Stimulated activated CD4-positive, alpha-beta T cell treated with anti-CD3 and anti-CD28 coated beads, Interleukin-4, amount 100 ng/mL, for 1 hour (primary cell): Measurements from ENCODE around the gene PLEKHM2.

ENCODE experiments used
- DNase-seq: peaks from one replicate; pipeline ENCODE4 v3.0.0-alpha.2; 2020

Gene PLEKHM2

GRCh38 chr1:15702722-15703550 lies 18.8 kb downstream of the PLEKHM2 start:
- no peak for DNase-seq

DNA sequence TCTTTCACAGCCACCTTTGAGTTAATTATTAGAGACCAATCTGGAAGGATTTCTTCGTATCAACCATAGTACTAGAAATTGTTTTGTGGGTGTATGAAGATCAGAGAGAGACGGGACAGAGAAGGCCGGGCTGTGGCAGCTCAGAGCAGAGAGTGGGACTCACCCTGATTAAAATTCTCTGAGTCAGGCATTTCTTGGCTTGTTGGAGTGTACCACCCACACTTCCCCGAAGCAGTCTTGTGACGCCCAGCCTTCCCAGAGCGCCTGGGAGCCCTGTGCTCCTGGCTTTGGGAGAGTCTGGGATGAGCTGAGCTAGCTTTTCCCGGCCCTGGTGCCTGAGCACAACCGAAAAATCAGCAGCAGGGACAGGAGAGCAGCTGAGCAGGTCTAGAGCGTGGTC lies 19.4 kb downstream of the PLEKHM2 start:
- DNase-seq = no peak

- DNase-seq = no peak
Observed at GRCh38 chr1:15704526-15705183, 20.5 kb downstream of the PLEKHM2 start.

DNA sequence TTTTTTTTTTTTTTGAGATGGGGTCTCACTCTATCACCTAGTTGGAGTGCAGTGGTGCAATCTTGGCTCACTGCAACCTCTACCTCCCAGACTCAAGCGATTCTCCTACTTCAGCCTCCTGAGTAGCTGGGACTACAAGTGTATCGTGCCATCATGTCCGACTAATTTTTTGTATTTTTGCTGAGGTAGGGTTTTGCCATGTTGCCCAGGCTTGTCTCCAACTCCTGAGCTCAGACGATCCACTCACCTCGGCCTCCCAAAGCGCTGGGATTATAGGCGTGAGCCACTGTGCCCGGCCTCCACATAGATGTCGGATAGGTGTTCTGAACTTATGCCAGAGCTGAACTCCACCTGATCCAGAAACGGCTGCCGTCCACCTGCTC lies 21.1 kb downstream of the PLEKHM2 start:
- no peak for DNase-seq

- no peak for DNase-seq
Observed at GRCh38 chr1:15706751-15707150, 22.6 kb downstream of the PLEKHM2 start.

GRCh38 chr1:15707239-15707925 lies 23.3 kb downstream of the PLEKHM2 start:
- DNase-seq = no peak

- no peak for DNase-seq
Observed at GRCh38 chr1:15708486-15709137, 24.5 kb downstream of the PLEKHM2 start.

GRCh38 chr1:15709226-15709625 lies 25.1 kb downstream of the PLEKHM2 start:
- DNase-seq = no peak

GRCh38 chr1:15712168-15712567 lies 28.0 kb downstream of the PLEKHM2 start:
- no peak for DNase-seq

- no peak for DNase-seq
Observed at GRCh38 chr1:15714406-15715136, 30.5 kb downstream of the PLEKHM2 start.

DNA sequence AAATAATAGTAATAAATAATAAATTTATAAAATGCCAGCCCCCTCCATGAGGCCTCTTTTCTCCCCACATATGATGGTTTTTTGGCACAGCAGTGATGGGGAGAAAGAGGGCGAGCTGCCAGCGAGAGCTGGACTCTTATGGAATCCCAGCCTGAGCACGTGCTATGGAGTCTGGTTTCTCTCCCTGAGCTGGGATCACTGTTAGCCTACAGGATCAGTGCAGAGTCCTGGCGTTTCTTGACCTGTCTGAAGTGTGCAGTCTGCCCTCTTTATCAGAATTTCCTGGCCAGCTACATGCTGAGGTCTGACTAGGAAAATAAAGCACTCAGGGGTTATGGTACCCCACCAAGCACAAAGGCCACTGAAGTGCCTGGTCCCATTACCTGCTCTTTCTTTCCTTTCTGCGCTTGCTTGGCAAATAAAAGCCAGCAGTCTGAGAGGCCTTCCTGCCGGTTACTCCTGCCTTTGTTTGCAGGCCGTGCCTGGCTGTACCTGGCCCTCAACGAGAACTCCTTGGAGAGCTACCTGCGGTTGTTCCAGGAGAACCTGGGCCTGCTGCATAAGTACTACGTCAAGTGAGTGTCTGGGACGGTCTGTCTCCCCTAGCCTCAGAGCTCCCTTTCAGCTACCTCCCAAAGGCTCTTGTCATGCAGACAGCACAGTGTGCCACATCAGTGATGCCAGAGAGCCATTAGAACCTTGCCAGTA lies 33.5 kb downstream of the PLEKHM2 start:
- DNase-seq = no peak

DNA sequence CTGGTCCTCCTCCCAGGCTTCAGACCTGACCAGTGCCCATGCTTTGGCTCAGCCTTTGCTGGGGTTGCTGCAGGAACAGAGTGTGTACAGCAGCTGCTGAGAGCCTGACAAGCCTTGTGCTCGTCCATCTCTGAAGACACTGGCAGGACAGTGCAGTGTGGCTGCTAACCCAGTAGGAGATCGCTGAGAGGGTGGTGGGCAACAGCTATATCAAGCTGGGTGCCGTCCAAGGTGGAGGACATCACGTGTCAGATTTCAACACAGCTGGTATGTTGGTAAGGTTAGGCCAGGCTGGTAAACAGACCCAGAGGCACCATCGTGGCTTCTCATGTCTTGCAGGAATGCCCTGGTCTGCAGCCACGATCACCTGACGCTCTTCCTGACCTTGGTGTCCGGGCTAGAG lies 34.1 kb downstream of the PLEKHM2 start:
- DNase-seq = no peak

DNA sequence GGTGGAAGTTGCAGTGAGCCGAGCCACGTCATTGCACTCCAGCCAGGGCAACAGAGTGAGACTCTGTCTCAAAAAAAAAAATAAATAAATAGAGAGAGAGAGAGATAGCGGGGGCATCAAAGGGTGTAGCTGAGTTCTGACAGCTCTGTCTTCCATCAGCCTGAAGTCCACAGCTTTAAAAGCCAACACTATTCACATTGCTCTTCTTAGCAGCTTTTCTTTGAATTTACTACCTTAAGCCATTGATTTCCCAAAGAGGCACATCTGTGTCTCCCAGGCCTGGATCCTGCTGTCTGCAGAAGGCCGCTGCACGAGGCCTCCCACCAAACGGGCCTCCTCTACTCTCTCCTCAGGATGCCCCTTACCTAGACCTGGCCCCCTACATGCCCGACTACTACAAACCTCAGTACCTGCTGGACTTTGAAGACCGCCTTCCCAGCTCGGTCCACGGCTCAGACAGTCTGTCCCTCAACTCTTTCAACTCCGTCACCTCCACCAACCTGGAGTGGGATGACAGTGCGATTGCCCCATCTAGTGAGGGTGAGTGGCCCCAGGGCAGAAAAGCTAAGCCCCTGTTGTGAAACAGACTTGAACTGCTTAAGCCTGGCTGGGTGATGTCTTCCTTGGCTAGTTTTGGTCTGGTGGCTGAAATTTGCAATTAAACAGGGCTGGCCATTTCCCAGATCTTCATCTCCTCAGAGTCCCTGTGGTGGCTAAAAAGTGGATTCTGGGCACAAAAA lies 35.4 kb downstream of the PLEKHM2 start:
- DNase-seq = no peak

DNA sequence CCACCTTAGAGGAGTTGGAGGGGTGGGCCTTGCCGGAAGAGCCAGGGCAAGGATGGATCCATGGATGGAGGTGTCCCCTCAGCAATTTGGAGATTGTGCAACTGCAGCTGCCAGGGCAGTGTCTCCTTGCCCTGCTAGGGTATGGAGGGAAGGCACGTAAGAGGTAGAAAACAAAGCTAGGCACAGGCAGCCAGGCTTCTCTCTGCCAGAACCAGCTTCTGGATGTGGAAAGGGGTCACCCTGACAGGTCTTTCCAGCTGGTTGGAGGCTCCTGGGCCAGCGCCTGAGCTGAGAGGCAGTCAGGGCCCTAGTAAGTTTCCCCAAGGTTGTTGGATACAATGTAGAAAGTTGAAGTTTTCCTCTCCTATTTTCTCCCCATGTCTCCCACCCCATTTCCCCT lies 36.7 kb downstream of the PLEKHM2 start:
- no peak for DNase-seq

- no peak for DNase-seq
Observed at GRCh38 chr1:15722411-15722810, 38.3 kb downstream of the PLEKHM2 start.

- DNase-seq = no peak
Observed at GRCh38 chr1:15722836-15723532, 38.9 kb downstream of the PLEKHM2 start.

DNA sequence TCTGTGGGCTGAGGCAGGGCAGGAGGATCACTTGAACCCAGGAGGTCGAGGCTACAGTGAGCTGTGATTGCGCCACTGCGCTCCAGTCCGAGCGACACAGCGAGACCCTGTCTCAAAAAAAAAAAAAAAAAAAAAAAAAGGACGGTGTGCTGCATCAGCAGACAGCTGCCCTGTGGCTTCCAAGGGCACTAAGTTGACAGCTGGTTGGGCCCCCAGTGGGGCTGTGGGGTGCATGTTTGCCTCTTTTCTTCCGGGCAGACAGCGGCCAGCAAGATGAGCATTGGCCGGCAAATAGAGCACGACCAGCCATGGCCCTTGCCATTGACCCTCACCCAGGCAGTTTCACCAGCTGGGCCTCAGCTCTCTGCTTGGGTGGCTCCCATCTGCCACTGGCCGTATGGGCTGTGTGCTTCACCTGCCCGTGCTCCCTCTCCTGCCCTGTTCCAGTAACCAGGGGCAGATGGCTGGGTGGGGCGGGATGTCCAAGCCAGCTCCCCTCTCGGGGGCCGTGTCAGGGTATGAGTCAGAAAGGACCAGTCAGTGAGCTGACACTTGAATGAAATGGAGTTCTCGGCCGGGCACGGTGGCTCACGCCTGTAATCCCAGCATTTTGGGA lies 39.6 kb downstream of the PLEKHM2 start:
- no peak for DNase-seq

DNA sequence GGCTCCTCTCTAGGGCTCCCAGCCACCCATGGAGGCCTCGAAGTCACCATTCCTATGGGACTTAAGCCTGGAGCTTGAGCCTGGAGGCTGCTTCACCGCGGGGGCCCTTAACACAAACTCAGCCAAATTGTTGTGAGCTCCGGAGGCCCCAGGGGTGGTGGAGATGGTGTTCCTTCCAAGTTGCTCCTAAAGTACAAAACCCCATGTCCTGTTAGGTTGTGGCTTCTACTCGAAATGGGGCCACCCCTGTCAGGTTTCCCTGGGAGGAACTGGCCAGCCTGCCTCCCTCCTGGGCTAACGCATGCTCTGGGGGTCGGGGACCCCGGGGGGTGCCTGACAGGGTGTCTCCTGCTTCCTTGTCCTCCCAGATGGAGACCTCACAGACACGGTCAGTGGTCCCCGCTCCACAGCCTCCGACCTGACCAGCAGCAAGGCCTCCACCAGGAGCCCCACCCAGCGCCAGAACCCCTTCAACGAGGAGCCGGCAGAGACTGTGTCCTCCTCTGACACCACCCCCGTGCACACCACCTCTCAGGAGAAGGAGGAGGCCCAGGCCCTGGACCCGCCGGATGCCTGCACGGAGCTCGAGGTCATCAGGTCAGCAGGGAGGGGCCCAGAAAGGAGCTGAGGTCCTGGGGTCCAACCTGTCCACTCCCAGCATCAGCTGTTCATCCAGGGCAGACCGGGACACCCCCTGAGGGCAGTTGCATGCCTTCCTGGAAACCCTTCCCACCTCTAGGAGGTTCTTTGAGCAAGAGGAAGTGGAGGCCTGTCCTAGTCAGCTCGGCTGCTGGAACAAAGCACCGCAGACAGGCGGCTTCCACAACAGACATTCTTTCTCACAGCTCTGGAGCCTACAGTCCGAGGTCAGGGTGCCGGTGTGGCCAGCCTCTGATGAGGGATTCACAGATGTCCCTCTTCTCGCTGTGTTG lies 41.1 kb downstream of the PLEKHM2 start:
- DNase-seq = no peak

DNA sequence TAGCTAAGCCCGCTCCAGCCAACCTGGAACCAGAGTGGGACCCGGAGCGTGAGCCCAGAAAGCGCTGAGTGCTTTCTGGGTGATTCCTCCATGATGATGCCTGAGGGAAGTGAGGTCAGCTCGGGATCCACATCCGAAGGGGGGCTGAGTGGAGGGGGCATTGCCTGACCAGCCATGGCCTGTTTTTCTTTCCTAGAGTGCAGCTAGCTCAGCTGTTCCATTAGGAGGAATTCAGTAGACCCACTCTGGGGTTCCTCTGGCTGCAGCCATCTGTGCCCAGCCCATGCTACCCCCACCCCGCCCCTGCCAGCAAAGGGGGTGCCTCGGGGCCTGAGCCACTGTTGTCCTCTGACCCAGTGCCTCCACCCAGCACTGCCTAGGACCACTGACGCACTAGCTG lies 42.4 kb downstream of the PLEKHM2 start:
- DNase-seq = no peak
